Ovary (tissue), 9 donors: ENCODE measurements around the gene ZSCAN30. TPM values are rescaled to one million over a fixed set of nuclear protein-coding genes. Genes with fewer than 3 reads are reported as not detected.

Source experiments
- DNase-seq, 5 donors: peaks; one replicate each; pipeline ENCODE4 v3.0.0-alpha.2; 2019 to 2020
- H3K27ac ChIP-seq, 2 donors: fragments of 200-600 bp; one replicate each; pipeline versions ENCODE4 v1.5.1 to v1.8.0; 2019 to 2022
- H3K27me3 ChIP-seq: fragments of 200-600 bp; one replicate; pipeline ENCODE4 v1.8.0; 2022
- H3K36me3 ChIP-seq: fragments of 200-600 bp; sonication (generic); one replicate; pipeline ENCODE4 v1.5.1; 2019
- H3K4me1 ChIP-seq: one replicate; pipeline ENCODE4 v1.8.1; 2013; ENCODE audit warnings: mild to moderate bottlenecking, moderate library complexity; ENCODE audit not compliant: insufficient read depth
- H3K4me3 ChIP-seq: fragments of 200-600 bp; sonication (generic); one replicate; pipeline ENCODE4 v1.5.1; 2017
- H3K9me3 ChIP-seq, 2 donors: fragments of 200-600 bp in 1 of 2; sonication (generic) in 1 of 2; one replicate each; pipeline versions ENCODE4 v1.5.1 to v1.8.1; 2013 to 2019; ENCODE audit warnings: mild to moderate bottlenecking in 1 of 2, moderate library complexity in 1 of 2
- EP300 ChIP-seq: sonication (generic); formaldehyde crosslinking; IDR thresholded peaks from one replicate; pipeline ENCODE4 v1.6.1; 2017; ENCODE audit warnings: antibody characterized with exemption
- POLR2A ChIP-seq: fragments of 450-650 bp; IDR thresholded peaks from one replicate; pipeline ENCODE4 v1.6.1; 2017; ENCODE audit warnings: antibody characterized with exemption, mild to moderate bottlenecking, moderate library complexity
- WGBS, 3 donors: extraction: QIAGEN DNeasy Blood & Tissue Kit in 1 of 3; methylation state at CpG; one replicate each; pipeline versions ENCODE4 v1.1.5 to v1.1.7; 2013 to 2017; 5-methylcytosine and 5-hydroxymethylcytosine counted together
- intact Hi-C, 4 donors: fragments of 100-400 bp; cut with DNase I; formaldehyde crosslinking; loops; one replicate each; pipeline versions ENCODE4 v1.11.0 to v1.15.1; 2022 to 2023
- polyA plus RNA-seq, 2 donors: library from polyadenylated mRNA; stranded (reverse); fragments of 200-250 nt in 1 of 2; fragments of 350-450 nt in 1 of 2; fragmentation: Illumina TruSeq in 1 of 2; extraction: RNeasy Lipid Tissue Mini Kit (QIAGEN cat#74804) in 1 of 2; gene quantifications; one replicate each; pipeline ENCODE4 v1.2.3, GENCODE V29; 2013 to 2014
- total RNA-seq, 7 donors: library from RNA; depleted of rRNA in 2 of 7; stranded (reverse); fragments of >200 nt in 2 of 7; fragmentation: NEBNext Ultra II Directional in 3 of 7; extraction: Animal tissue kit (Norgen Biotek cat#: 25700) in 3 of 7; gene quantifications; one replicate each; pipeline versions ENCODE4 v1.1.0 to v1.2.4, GENCODE V29; 2016 to 2023
- TF ChIP-seq, protein P1 (sequence below), 3 donors: fragments of 450-650 bp in 2 of 3; fragments of 200-600 bp in 1 of 3; IDR thresholded peaks; one replicate each; pipeline versions ENCODE4 v1.5.1 to v1.8.0; 2016 to 2022; ENCODE audit warnings: antibody characterized with exemption in 3 of 3, mild to moderate bottlenecking in 1 of 3
- donor health status: DM: no; HTN: no; CAD: no; lungs with moderate emphysema.
- donor health status: DM: no; HTN: no; CAD: no.
- donor health status: Bipolar disorder and iron deficiency.
- donor health status: DM: yes; HTN: yes; CAD: no.
- donor health status: DM: no; HTN: no; CAD: no.
- donor health status: DM: yes; HTN: yes; CAD: no.

Gene ZSCAN30
- total and polyA plus RNA-seq, 9 donors, result 7.0 to 18.3 (median 13.8) TPM

DNA sequence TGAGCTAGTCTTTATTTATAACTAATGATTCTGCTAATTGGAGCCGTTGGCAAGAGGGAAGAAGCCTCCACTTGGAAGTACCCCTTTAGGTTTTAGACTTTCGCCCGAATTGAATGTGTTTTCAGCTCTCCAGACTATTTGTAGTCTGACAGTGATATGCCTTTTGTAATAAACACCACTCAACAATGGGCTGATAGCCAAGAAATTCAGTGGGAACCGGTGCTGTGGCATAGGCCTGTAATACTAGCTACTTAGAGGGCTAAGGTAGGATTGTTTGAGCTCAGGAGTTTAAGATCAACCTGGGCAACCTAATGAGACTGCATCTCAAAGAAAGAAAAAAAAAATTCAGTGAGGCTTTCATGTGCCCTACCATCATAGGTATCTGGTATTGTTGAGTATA is 13.6 kb upstream of the ZSCAN30 start:
- TF ChIP-seq POLR2A (no peak), EP300 (no peak)
- TF ChIP-seq, protein P1, sequence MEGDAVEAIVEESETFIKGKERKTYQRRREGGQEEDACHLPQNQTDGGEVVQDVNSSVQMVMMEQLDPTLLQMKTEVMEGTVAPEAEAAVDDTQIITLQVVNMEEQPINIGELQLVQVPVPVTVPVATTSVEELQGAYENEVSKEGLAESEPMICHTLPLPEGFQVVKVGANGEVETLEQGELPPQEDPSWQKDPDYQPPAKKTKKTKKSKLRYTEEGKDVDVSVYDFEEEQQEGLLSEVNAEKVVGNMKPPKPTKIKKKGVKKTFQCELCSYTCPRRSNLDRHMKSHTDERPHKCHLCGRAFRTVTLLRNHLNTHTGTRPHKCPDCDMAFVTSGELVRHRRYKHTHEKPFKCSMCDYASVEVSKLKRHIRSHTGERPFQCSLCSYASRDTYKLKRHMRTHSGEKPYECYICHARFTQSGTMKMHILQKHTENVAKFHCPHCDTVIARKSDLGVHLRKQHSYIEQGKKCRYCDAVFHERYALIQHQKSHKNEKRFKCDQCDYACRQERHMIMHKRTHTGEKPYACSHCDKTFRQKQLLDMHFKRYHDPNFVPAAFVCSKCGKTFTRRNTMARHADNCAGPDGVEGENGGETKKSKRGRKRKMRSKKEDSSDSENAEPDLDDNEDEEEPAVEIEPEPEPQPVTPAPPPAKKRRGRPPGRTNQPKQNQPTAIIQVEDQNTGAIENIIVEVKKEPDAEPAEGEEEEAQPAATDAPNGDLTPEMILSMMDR (IDR thresholded peaks at IDR 0.05), result no peak
- DNase-seq, result no peak
- Histone ChIP-seq H3K4me3 (no peak overlapping the region), H3K4me1 (no peaks in the 10 kb centered on the region), H3K27ac (no peak overlapping the region), H3K36me3 (no peaks in the 10 kb centered on the region), H3K9me3 (peaks cover 6 to 53% of the 10 kb centered on the region in 2 donors), H3K27me3 (no peaks in the 10 kb centered on the region)
- intact Hi-C loops, result no loop called here
- 96 to 99% (median 97%) methylated on average over 4 of the region's 4 CpGs for WGBS, 3 donors

DNA sequence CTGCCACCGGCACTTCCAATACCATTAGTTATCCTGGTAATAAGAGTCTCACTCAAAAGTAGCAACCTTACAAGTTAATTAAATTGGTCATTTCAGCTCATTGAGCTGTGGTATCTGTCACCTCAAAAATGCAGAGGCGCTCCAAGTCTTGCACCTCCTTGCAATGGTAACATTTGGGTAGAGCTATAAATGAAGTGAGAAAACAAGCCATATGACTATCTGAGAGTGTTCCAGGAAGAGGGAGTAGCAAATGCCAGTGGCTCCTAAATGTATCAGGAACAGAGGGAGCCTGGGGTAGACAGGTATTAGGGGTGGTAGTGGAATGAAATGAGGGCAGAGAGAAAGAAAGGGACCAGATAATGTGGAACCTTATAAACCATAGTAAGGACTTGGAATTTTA is 6.0 kb upstream of the ZSCAN30 start:
- H3K36me3 ChIP-seq, result no peaks in the 10 kb centered on the region
- TF ChIP-seq, protein P1 (IDR thresholded peaks at IDR 0.05), result no peak
- TF ChIP-seq POLR2A (no peak), EP300 (no peak)
- no peak overlapping the region for H3K27ac ChIP-seq
- H3K4me3 ChIP-seq, result no peak overlapping the region
- no peak for DNase-seq
- H3K27me3 ChIP-seq, result no peaks in the 10 kb centered on the region
- 96 to 98% (median 98%) methylated on average over 2 of the region's 2 CpGs for WGBS, 3 donors
- H3K4me1 ChIP-seq, result no peaks in the 10 kb centered on the region
- intact Hi-C loops, result no loop called here
- H3K9me3 ChIP-seq, result peaks cover 0 to 9% of the 10 kb centered on the region in 2 donors

DNA sequence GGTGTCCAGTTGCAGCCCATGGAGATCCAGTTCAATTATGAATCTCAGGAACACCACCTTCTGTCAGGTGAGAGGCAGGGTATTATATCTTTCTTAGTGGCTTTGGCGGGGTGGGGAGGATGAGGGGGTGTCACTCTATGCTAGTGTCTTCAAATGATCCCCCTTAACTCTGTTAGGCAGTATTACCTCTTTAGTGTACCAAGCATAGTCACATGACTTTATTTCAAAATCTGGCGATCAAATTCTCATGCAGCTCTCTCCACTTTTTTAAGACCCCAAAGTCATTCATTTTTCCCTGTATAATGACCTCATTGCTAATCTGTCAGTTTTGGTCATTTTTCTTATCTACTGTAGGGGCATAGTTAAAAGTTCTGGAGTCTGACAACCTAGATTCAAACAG is 1.1 kb upstream of the ZSCAN30 start:
- TF ChIP-seq, protein P1 (IDR thresholded peaks at IDR 0.05), result no peak
- no peak for TF ChIP-seq POLR2A
- no peak for TF ChIP-seq EP300
- H3K27me3 ChIP-seq, result no peaks in the 10 kb centered on the region
- no peaks in the 10 kb centered on the region for H3K9me3 ChIP-seq
- peak overlapping the region; percentile 53 for H3K4me3 ChIP-seq
- peaks cover 7% of the 10 kb centered on the region for H3K4me1 ChIP-seq
- H3K36me3 ChIP-seq, result no peaks in the 10 kb centered on the region
- 81 to 89% (median 83%) methylated on average over 2 of the region's 2 CpGs for WGBS, 3 donors
- H3K27ac ChIP-seq, result no peak overlapping the region
- intact Hi-C loops, result no loop called here
- DNase-seq, result no peak

DNA sequence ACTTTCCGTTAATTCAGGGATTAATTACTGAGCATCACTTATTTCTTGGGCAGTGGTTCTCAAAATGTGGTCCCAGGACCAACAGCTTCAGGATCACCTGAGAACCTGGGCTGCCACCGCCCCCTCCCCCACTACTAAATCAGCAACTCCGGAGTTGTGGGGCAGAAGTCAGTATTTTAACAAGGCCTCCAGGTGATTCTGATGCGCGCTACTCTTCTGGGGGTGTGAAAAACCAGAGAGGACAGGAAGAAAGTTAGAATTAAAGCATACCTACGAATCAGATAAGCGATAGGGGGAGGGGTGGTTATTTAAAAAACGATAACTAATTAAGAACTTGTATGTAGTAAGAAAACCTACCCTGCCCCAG is 319 bp downstream of the ZSCAN30 start:
- Histone ChIP-seq H3K27ac (peak overlapping the region in 1 of 2 donors; percentile 2), H3K36me3 (no peaks in the 10 kb centered on the region), H3K9me3 (no peaks in the 10 kb centered on the region), H3K4me1 (peaks cover 7% of the 10 kb centered on the region), H3K27me3 (no peaks in the 10 kb centered on the region), H3K4me3 (peak overlapping the region; percentile 53)
- intact Hi-C loops, result no loop called here
- peak; percentile 28 to 49 (median 45) for DNase-seq
- TF ChIP-seq, protein P1 (IDR thresholded peaks at IDR 0.05), result no peak
- TF ChIP-seq POLR2A (no peak), EP300 (no peak)
- WGBS, 3 donors, result 0 to 1% (median 0%) methylated on average over 8 of the region's 8 CpGs

DNA sequence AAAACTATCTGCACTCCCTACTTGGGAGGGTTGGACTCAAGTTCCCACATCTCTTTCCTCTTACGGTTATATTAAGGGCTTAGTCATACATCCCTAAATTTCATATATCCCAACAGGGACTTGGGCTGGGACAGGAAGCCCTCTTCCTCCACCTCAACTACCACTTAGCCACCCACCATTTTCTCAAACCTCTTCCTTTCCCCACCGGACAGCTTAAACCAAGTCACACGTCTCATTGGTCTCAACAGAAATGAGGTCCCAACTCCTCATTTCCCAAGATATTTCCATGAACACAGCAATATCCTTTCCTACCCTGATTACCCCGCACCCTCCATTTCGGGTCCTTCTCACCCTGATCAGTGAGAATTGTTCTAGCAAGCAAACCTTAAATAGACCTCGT is 736 bp downstream of the ZSCAN30 start:
- intact Hi-C loops, result no loop called here
- TF ChIP-seq, protein P1 (IDR thresholded peaks at IDR 0.05), result no peak
- TF ChIP-seq EP300 (no peak), POLR2A (no peak)
- 1 to 4% (median 3%) methylated on average over 6 of the region's 6 CpGs for WGBS, 3 donors
- Histone ChIP-seq H3K27me3 (no peaks in the 10 kb centered on the region), H3K9me3 (no peaks in the 10 kb centered on the region), H3K4me1 (peaks cover 7% of the 10 kb centered on the region), H3K36me3 (no peaks in the 10 kb centered on the region), H3K27ac (no peak overlapping the region), H3K4me3 (peak overlapping the region; percentile 53)
- no peak for DNase-seq
